SK-N-SH treated with all-trans-retinoic acid at 6 μM for 48 hours (cell line): ENCODE data around the gene LONRF2.

ENCODE experiments used
- ATAC-seq: fragments of 200-7000 bp; cut with Tn5 transposase; 3 replicates; pipeline ENCODE4 v1.9.1; 2020; ENCODE audit warnings: mild to moderate bottlenecking, moderate library complexity
- ARNTL ChIP-seq: fragments of 450-650 bp; formaldehyde crosslinking; IDR thresholded peaks from 2 replicates; pipeline ENCODE4 v1.5.0; 2020; ENCODE audit warnings: low read depth, mild to moderate bottlenecking, moderate library complexity, borderline replicate concordance
- BACH2 ChIP-seq: fragments of 250-450 bp; sonication (Bioruptor Pico); IDR thresholded peaks from 2 replicates; pipeline ENCODE4 v1.9.0; 2021; ENCODE audit warnings: mild to moderate bottlenecking, borderline replicate concordance
- ESRRG ChIP-seq: fragments of 250-450 bp; sonication (Bioruptor Pico); IDR thresholded peaks from 2 replicates; pipeline ENCODE4 v1.6.1; 2021; ENCODE audit warnings: mild to moderate bottlenecking
- GLIS3 ChIP-seq: fragments of 250-450 bp; sonication (Bioruptor Pico); IDR thresholded peaks from 2 replicates; pipeline ENCODE4 v1.5.0; 2020; ENCODE audit warnings: mild to moderate bottlenecking, moderate library complexity
- ISL1 ChIP-seq: fragments of 250-450 bp; sonication (Bioruptor Pico); IDR thresholded peaks from 2 replicates; pipeline ENCODE4 v2.1.2; 2022; ENCODE audit warnings: mild to moderate bottlenecking, moderate library complexity
- OSR1 ChIP-seq: fragments of 250-450 bp; sonication (Bioruptor Pico); IDR thresholded peaks from 2 replicates; pipeline ENCODE4 v1.8.0; 2022; ENCODE audit warnings: moderate library complexity, mild to moderate bottlenecking, inconsistent platforms
- PPARA ChIP-seq: fragments of 250-450 bp; sonication (Bioruptor Pico); IDR thresholded peaks from 2 replicates; pipeline ENCODE4 v1.5.0; 2020; ENCODE audit warnings: mild to moderate bottlenecking, borderline replicate concordance
- RARB ChIP-seq: fragments of 250-450 bp; sonication (Bioruptor Pico); IDR thresholded peaks from 2 replicates; pipeline ENCODE4 v1.8.0; 2021; ENCODE audit warnings: mild to moderate bottlenecking, moderate library complexity
- SNAI2 ChIP-seq: fragments of 250-450 bp; sonication (Bioruptor Pico); IDR thresholded peaks from 2 replicates; pipeline ENCODE4 v1.5.0; 2020; ENCODE audit warnings: mild to moderate bottlenecking, moderate library complexity
- TCF4 ChIP-seq: fragments of 250-450 bp; sonication (Bioruptor Pico); IDR thresholded peaks from 2 replicates; pipeline ENCODE4 v1.8.0; 2021; ENCODE audit warnings: mild to moderate bottlenecking, moderate library complexity, borderline replicate concordance
- TOX ChIP-seq: fragments of 250-450 bp; sonication (Bioruptor Pico); IDR thresholded peaks from 2 replicates; pipeline ENCODE4 v1.8.0; 2021; ENCODE audit warnings: mild to moderate bottlenecking, moderate library complexity, borderline replicate concordance
- ZC3H10 ChIP-seq: fragments of 250-450 bp; sonication (Bioruptor Pico); IDR thresholded peaks from 2 replicates; pipeline ENCODE4 v1.5.1; 2021; ENCODE audit warnings: mild to moderate bottlenecking, moderate library complexity
- ZFP3 ChIP-seq: fragments of 250-450 bp; sonication (Bioruptor Pico); IDR thresholded peaks from 2 replicates; pipeline ENCODE4 v1.5.0; 2020; ENCODE audit warnings: mild to moderate bottlenecking, moderate library complexity
- ZFP30 ChIP-seq: fragments of 450-650 bp; formaldehyde crosslinking; IDR thresholded peaks from 2 replicates; pipeline ENCODE4 v1.5.0; 2022; ENCODE audit warnings: mild to moderate bottlenecking, moderate library complexity
- ZNF565 ChIP-seq: fragments of 450-650 bp; formaldehyde crosslinking; conservative IDR thresholded peaks from 2 replicates; pipeline ENCODE4 v1.5.0; 2020; ENCODE audit warnings: low read depth, mild to moderate bottlenecking, moderate library complexity
- ZNF8 ChIP-seq: fragments of 450-650 bp; formaldehyde crosslinking; IDR thresholded peaks from 2 replicates; pipeline ENCODE4 v1.5.0; 2020; ENCODE audit warnings: mild to moderate bottlenecking, moderate library complexity
- TF ChIP-seq, protein P1 (sequence below): fragments of 250-450 bp; sonication (Bioruptor Pico); IDR thresholded peaks from 2 replicates; pipeline ENCODE4 v1.8.0; 2020; ENCODE audit warnings: mild to moderate bottlenecking, moderate library complexity, borderline replicate concordance
- TF ChIP-seq, protein P2 (sequence below): fragments of 250-450 bp; sonication (Bioruptor Pico); IDR thresholded peaks from 2 replicates; pipeline ENCODE4 v1.5.0; 2020; ENCODE audit warnings: mild to moderate bottlenecking, moderate library complexity
- TF ChIP-seq, protein P3 (sequence below): fragments of 250-450 bp; sonication (Bioruptor Pico); IDR thresholded peaks from 2 replicates; pipeline ENCODE4 v1.5.1; 2021; ENCODE audit warnings: mild to moderate bottlenecking, moderate library complexity
- TF ChIP-seq, protein P4 (sequence below): fragments of 250-450 bp; sonication (Bioruptor Pico); IDR thresholded peaks from 2 replicates; pipeline ENCODE4 v1.5.1; 2020; ENCODE audit warnings: low read depth, mild to moderate bottlenecking, moderate library complexity
- TF ChIP-seq, protein P5 (sequence below): fragments of 250-450 bp; sonication (Bioruptor Pico); IDR thresholded peaks from 2 replicates; pipeline ENCODE4 v1.8.0; 2021; ENCODE audit warnings: low read depth, mild to moderate bottlenecking, moderate library complexity, borderline replicate concordance

The LONRF2 gene

DNA sequence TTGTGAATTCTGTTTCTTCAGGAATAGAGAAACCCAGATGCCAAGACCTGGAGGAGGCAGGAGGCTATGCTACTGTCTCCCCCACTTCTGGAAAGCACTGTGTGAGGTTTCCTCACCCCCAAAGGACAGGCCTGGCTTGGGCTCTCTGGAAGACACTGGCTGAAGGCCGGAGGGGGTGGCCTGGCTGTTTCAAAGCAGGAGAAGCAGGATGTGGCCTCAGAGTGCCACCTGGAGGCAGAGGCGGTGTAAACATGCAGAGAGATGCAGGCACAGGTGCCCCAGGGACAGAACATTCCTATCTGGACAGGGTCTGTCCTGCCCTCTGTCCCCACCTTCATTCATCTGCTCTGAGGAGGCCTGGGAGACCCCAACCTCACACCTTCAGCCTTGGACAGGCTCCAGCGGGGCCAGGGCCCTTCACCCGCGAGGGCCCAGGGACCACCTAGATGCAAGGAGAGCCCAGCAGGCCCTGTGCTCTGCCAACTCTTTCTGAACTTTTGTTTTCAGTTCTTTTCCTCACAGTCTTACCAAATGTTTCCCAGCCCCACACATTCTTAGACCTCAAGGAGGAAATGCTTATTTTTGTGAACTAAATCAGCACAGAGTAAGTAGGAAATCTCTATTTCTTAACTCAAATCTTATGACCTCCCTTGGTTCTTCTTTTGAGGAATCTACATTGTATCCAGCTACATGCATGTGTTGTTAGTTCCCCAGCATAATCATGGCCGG, 79.2 kb downstream of the LONRF2 start:
- ATAC-seq = peak; percentile 94
- no peak for TF ChIP-seq BACH2
- TF ChIP-seq OSR1 (CRISPR knock-in tag) = no peak
- no peak for TF ChIP-seq ZNF565 (CRISPR knock-in tag)
- no peak for TF ChIP-seq ISL1 (CRISPR knock-in tag)
- no peak for TF ChIP-seq TOX (CRISPR knock-in tag)
- TF ChIP-seq ZC3H10 (CRISPR knock-in tag) = no peak
- TF ChIP-seq, protein P1, sequence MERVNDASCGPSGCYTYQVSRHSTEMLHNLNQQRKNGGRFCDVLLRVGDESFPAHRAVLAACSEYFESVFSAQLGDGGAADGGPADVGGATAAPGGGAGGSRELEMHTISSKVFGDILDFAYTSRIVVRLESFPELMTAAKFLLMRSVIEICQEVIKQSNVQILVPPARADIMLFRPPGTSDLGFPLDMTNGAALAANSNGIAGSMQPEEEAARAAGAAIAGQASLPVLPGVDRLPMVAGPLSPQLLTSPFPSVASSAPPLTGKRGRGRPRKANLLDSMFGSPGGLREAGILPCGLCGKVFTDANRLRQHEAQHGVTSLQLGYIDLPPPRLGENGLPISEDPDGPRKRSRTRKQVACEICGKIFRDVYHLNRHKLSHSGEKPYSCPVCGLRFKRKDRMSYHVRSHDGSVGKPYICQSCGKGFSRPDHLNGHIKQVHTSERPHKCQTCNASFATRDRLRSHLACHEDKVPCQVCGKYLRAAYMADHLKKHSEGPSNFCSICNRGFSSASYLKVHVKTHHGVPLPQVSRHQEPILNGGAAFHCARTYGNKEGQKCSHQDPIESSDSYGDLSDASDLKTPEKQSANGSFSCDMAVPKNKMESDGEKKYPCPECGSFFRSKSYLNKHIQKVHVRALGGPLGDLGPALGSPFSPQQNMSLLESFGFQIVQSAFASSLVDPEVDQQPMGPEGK = no peak
- no peak for TF ChIP-seq GLIS3 (CRISPR knock-in tag)
- TF ChIP-seq ZNF8 (CRISPR knock-in tag) = no peak
- no peak for TF ChIP-seq ZFP30

DNA sequence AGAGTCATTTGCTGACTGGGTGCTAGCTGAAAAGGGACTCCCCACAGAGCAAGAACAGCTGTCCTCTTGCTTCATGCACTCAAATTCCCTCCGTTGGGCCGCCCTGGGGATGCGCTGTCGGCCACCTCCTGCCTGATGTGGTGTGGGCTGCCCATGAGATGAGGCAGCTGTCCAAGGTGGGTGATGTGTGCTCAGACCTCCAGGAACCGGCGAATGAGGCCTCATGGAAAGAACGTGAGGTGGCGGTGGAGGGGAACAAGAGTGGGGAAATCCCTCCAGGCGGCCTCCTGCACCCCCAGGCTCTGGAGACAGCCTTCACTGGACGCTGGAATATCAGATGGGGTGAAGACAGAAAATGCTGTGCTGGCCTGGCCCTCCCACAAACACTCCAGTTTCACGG, 79.8 kb downstream of the LONRF2 start:
- ATAC-seq = peak; percentile 30

More for the DNA sequence above, 79.8 kb downstream of the LONRF2 start:
- TF ChIP-seq ARNTL (CRISPR knock-in tag) (no peak), RARB (CRISPR knock-in tag) (no peak), ZFP3 (CRISPR knock-in tag) (no peak), SNAI2 (no peak), ISL1 (CRISPR knock-in tag) (no peak), TCF4 (CRISPR knock-in tag) (no peak), TOX (CRISPR knock-in tag) (no peak), ZNF8 (CRISPR knock-in tag) (no peak), PPARA (no peak), ZFP30 (no peak), BACH2 (no peak), OSR1 (CRISPR knock-in tag) (no peak), ZC3H10 (CRISPR knock-in tag) (no peak), ESRRG (no peak)
- TF ChIP-seq, protein P2, sequence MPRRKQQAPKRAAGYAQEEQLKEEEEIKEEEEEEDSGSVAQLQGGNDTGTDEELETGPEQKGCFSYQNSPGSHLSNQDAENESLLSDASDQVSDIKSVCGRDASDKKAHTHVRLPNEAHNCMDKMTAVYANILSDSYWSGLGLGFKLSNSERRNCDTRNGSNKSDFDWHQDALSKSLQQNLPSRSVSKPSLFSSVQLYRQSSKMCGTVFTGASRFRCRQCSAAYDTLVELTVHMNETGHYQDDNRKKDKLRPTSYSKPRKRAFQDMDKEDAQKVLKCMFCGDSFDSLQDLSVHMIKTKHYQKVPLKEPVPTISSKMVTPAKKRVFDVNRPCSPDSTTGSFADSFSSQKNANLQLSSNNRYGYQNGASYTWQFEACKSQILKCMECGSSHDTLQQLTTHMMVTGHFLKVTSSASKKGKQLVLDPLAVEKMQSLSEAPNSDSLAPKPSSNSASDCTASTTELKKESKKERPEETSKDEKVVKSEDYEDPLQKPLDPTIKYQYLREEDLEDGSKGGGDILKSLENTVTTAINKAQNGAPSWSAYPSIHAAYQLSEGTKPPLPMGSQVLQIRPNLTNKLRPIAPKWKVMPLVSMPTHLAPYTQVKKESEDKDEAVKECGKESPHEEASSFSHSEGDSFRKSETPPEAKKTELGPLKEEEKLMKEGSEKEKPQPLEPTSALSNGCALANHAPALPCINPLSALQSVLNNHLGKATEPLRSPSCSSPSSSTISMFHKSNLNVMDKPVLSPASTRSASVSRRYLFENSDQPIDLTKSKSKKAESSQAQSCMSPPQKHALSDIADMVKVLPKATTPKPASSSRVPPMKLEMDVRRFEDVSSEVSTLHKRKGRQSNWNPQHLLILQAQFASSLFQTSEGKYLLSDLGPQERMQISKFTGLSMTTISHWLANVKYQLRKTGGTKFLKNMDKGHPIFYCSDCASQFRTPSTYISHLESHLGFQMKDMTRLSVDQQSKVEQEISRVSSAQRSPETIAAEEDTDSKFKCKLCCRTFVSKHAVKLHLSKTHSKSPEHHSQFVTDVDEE (CRISPR knock-in tag) = no peak
- TF ChIP-seq, protein P3, sequence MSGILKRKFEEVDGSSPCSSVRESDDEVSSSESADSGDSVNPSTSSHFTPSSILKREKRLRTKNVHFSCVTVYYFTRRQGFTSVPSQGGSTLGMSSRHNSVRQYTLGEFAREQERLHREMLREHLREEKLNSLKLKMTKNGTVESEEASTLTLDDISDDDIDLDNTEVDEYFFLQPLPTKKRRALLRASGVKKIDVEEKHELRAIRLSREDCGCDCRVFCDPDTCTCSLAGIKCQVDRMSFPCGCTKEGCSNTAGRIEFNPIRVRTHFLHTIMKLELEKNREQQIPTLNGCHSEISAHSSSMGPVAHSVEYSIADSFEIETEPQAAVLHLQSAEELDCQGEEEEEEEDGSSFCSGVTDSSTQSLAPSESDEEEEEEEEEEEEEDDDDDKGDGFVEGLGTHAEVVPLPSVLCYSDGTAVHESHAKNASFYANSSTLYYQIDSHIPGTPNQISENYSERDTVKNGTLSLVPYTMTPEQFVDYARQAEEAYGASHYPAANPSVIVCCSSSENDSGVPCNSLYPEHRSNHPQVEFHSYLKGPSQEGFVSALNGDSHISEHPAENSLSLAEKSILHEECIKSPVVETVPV = no peak
- TF ChIP-seq, protein P4, sequence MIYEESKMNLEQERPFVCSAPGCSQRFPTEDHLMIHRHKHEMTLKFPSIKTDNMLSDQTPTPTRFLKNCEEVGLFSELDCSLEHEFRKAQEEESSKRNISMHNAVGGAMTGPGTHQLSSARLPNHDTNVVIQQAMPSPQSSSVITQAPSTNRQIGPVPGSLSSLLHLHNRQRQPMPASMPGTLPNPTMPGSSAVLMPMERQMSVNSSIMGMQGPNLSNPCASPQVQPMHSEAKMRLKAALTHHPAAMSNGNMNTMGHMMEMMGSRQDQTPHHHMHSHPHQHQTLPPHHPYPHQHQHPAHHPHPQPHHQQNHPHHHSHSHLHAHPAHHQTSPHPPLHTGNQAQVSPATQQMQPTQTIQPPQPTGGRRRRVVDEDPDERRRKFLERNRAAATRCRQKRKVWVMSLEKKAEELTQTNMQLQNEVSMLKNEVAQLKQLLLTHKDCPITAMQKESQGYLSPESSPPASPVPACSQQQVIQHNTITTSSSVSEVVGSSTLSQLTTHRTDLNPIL (CRISPR knock-in tag) = no peak
- TF ChIP-seq, protein P1 = no peak
- TF ChIP-seq, protein P5, sequence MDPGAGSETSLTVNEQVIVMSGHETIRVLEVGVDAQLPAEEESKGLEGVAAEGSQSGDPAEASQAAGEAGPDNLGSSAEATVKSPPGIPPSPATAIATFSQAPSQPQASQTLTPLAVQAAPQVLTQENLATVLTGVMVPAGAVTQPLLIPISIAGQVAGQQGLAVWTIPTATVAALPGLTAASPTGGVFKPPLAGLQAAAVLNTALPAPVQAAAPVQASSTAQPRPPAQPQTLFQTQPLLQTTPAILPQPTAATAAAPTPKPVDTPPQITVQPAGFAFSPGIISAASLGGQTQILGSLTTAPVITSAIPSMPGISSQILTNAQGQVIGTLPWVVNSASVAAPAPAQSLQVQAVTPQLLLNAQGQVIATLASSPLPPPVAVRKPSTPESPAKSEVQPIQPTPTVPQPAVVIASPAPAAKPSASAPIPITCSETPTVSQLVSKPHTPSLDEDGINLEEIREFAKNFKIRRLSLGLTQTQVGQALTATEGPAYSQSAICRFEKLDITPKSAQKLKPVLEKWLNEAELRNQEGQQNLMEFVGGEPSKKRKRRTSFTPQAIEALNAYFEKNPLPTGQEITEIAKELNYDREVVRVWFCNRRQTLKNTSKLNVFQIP (CRISPR knock-in tag) = no peak
